ENCODE measurements around the gene GUK1.

GRCh38 chr1:228156941-228157728 lies 17.1 kb downstream of the GUK1 start:
- TF ChIP-seq POLR2AphosphoS5 (IDR thresholded peaks at IDR 0.05; ENCODE audit: low read depth, low read length) (no peak), POLR2A (IDR thresholded peaks at IDR 0.05; ENCODE audit: low read depth, low read length) (no peak)
